IMR-90 (cell line): Measurements from ENCODE around the gene STAU1.

Experiments
- BHLHE40 ChIP-seq: fragments of 150-350 bp; IDR thresholded peaks from 2 replicates; pipeline ENCODE4 v1.6.1; 2016; ENCODE audit warnings: mild to moderate bottlenecking, low read depth, low read length
- CEBPB ChIP-seq: IDR thresholded peaks from 2 replicates; pipeline ENCODE4 v1.6.1; 2012; ENCODE audit warnings: low read depth, low read length, improper control_type of control experiment
- CTCF ChIP-seq: conservative IDR thresholded peaks from 2 replicates; pipeline ENCODE4 v1.5.1; 2012; ENCODE audit warnings: mild to moderate bottlenecking, low read depth, low read length, improper control_type of control experiment
- FOS ChIP-seq: fragments of 150-350 bp; IDR thresholded peaks from 2 replicates; pipeline ENCODE4 v1.6.1; 2016; ENCODE audit warnings: low read depth, low read length
- MAFK ChIP-seq: IDR thresholded peaks from 2 replicates; pipeline ENCODE4 v1.6.1; 2012; ENCODE audit warnings: low read depth, low read length, improper control_type of control experiment
- MXI1 ChIP-seq: IDR thresholded peaks from 2 replicates; pipeline ENCODE4 v1.6.1; 2012; ENCODE audit warnings: low read depth, mild to moderate bottlenecking, low read length, moderate library complexity, borderline replicate concordance
- POLR2A ChIP-seq: IDR thresholded peaks from 2 replicates; pipeline ENCODE4 v1.6.1; 2012; ENCODE audit warnings: mild to moderate bottlenecking, low read depth, low read length
- RAD21 ChIP-seq: IDR thresholded peaks from 2 replicates; pipeline ENCODE4 v1.6.1; 2012; ENCODE audit warnings: low read length, improper control_type of control experiment
- RCOR1 ChIP-seq: IDR thresholded peaks from 2 replicates; pipeline ENCODE4 v1.6.1; 2012; ENCODE audit warnings: mild to moderate bottlenecking, low read length, improper control_type of control experiment; ENCODE audit not compliant: insufficient replicate concordance
- RFX5 ChIP-seq: IDR thresholded peaks from 2 replicates; pipeline ENCODE4 v1.8.0; 2012; ENCODE audit warnings: low read depth, mild to moderate bottlenecking, low read length, moderate library complexity
- SMC3 ChIP-seq: fragments of 150-350 bp; IDR thresholded peaks from 2 replicates; pipeline ENCODE4 v1.6.1; 2016; ENCODE audit warnings: low read depth, mild to moderate bottlenecking, antibody characterized with exemption, low read length, moderate library complexity
- USF2 ChIP-seq: fragments of 150-350 bp; IDR thresholded peaks from 2 replicates; pipeline ENCODE4 v1.6.1; 2017; ENCODE audit warnings: mild to moderate bottlenecking, antibody characterized with exemption, low read length, low read depth

GRCh38 chr20:49161428-49162152 is 26.5 kb downstream of the STAU1 start:
- TF ChIP-seq CTCF (no peak), SMC3 (no peak), POLR2A (no peak), RAD21 (no peak), USF2 (no peak), RCOR1 (no peak), MXI1 (no peak), CEBPB (no peak), RFX5 (no peak), BHLHE40 (no peak), MAFK (no peak), FOS (no peak)
